GM12873 (cell line): ENCODE data around the gene ZER1.

Experiments used
- TF ChIP-seq, protein P1 (sequence below): IDR thresholded peaks from 2 replicates; pipeline ENCODE4 v1.5.1; 2012; ENCODE audit warnings: low read depth, mild to moderate bottlenecking, moderate library complexity, low read length, control low read depth; ENCODE audit not compliant: insufficient read depth; ENCODE audit errors: missing control alignments

The ZER1 gene

GRCh38 chr9:128809831-128810230 lies 38.1 kb upstream of the ZER1 start:
- TF ChIP-seq, protein P1, sequence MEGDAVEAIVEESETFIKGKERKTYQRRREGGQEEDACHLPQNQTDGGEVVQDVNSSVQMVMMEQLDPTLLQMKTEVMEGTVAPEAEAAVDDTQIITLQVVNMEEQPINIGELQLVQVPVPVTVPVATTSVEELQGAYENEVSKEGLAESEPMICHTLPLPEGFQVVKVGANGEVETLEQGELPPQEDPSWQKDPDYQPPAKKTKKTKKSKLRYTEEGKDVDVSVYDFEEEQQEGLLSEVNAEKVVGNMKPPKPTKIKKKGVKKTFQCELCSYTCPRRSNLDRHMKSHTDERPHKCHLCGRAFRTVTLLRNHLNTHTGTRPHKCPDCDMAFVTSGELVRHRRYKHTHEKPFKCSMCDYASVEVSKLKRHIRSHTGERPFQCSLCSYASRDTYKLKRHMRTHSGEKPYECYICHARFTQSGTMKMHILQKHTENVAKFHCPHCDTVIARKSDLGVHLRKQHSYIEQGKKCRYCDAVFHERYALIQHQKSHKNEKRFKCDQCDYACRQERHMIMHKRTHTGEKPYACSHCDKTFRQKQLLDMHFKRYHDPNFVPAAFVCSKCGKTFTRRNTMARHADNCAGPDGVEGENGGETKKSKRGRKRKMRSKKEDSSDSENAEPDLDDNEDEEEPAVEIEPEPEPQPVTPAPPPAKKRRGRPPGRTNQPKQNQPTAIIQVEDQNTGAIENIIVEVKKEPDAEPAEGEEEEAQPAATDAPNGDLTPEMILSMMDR, result peak; percentile 25

- TF ChIP-seq, protein P1, result no peak
These were observed 37.4 kb upstream of the ZER1 start for GRCh38 chr9:128809036-128809599.

GRCh38 chr9:128808543-128808942 lies 36.8 kb upstream of the ZER1 start:
- TF ChIP-seq, protein P1, result no peak

- TF ChIP-seq, protein P1, result no peak
These were observed 36.1 kb upstream of the ZER1 start for GRCh38 chr9:128807827-128808226.

- TF ChIP-seq, protein P1, result no peak
These were observed 33.9 kb upstream of the ZER1 start for GRCh38 chr9:128805661-128806060.

- TF ChIP-seq, protein P1, result no peak
These were observed 30.8 kb upstream of the ZER1 start for GRCh38 chr9:128802482-128802881.

- TF ChIP-seq, protein P1, result no peak
These were observed 28.3 kb upstream of the ZER1 start for GRCh38 chr9:128800061-128800460.
